Thoracic aorta (tissue), 2 donors: Measurements from ENCODE around the gene SLC25A29. TPM values are rescaled to one million over a fixed set of nuclear protein-coding genes. Genes with fewer than 3 reads are reported as not detected.

Experiments used
- ATAC-seq: fragments of 150-250 bp; one replicate; pipeline ENCODE4 v1.8.0; 2017; ENCODE audit warnings: low read depth; ENCODE audit not compliant: insufficient number of reproducible peaks, low FRiP score
- DNase-seq: peaks from one replicate; pipeline ENCODE4 v3.0.0-alpha.2; 2020; ENCODE audit warnings: low spot score
- H3K27ac ChIP-seq, 2 donors: fragments of 200-600 bp; sonication (generic); 1 replicate in 1 of 2; 2 replicates in 1 of 2; pipeline ENCODE4 v1.5.1; 2016; ENCODE audit warnings: mild to moderate bottlenecking in 2 of 2, moderate library complexity in 2 of 2
- H3K27me3 ChIP-seq: fragments of 200-600 bp; sonication (generic); replicated peaks from 2 replicates; pipeline ENCODE4 v1.6.0; 2016; ENCODE audit warnings: mild to moderate bottlenecking; ENCODE audit not compliant: insufficient read depth
- H3K36me3 ChIP-seq: fragments of 200-600 bp; sonication (generic); one replicate; pipeline ENCODE4 v1.5.1; 2016
- H3K4me1 ChIP-seq, 2 donors: fragments of 200-600 bp; sonication (generic); 1 replicate in 1 of 2; 2 replicates in 1 of 2; pipeline versions ENCODE4 v1.5.1 to v1.6.0; 2016; ENCODE audit warnings: low read depth in 2 of 2, mild to moderate bottlenecking in 1 of 2; ENCODE audit not compliant: control insufficient read depth in 1 of 2
- H3K4me3 ChIP-seq: fragments of 200-600 bp; sonication (generic); 2 replicates; pipeline ENCODE4 v1.5.1; 2016; ENCODE audit warnings: mild to moderate bottlenecking
- H3K9me3 ChIP-seq: fragments of 200-600 bp; sonication (generic); 2 replicates; pipeline ENCODE4 v1.5.1; 2016
- CTCF ChIP-seq: fragments of 200-600 bp; sonication (generic); IDR thresholded peaks from one replicate; pipeline ENCODE4 v1.5.1; 2019; ENCODE audit warnings: antibody characterized with exemption
- total RNA-seq, 2 donors: library from RNA; depleted of rRNA; stranded (reverse); fragments of >200 nt; gene quantifications; one replicate each; pipeline versions ENCODE4 v1.1.0 to v1.2.3, GENCODE V29; 2016

The SLC25A29 gene
- total RNA-seq, 2 donors from 2014 or later = 54.2 to 80.6 TPM

GRCh38 chr14:100267990-100268389, 38.3 kb downstream of the SLC25A29 start:
- Histone ChIP-seq H3K4me3 (no peak overlapping the region), H3K36me3 (peaks cover 14% of the 10 kb centered on the region), H3K27ac (no peak overlapping the region), H3K4me1 (peaks cover 0 to 16% of the 10 kb centered on the region in 2 donors), H3K9me3 (no peaks in the 10 kb centered on the region), H3K27me3 (no peaks in the 10 kb centered on the region)
- DNase-seq = no peak
- no peak for TF ChIP-seq CTCF
- ATAC-seq = no peak

DNA sequence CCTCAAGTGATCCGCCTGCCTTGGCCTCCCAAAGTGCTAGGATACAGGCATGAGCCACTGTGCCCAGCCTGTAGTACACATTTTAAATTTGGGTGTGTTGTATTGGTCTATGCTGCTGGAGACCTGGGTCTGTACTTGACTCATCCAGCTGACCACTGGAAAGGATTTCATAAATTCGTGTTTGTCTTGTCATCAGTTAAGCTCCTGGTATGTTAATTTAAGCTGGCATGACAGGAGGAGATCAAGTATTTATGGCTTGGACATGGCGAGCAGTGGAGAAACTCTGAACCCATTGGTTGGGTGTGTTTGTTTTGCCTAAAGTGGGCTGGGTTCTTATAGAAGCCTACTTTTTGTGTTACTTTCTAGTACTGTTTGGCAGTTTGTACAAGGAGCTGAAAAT, 43.1 kb downstream of the SLC25A29 start:
- no peak for ATAC-seq
- H3K4me1 ChIP-seq = peaks cover 0 to 26% of the 10 kb centered on the region in 2 donors
- DNase-seq = no peak

DNA sequence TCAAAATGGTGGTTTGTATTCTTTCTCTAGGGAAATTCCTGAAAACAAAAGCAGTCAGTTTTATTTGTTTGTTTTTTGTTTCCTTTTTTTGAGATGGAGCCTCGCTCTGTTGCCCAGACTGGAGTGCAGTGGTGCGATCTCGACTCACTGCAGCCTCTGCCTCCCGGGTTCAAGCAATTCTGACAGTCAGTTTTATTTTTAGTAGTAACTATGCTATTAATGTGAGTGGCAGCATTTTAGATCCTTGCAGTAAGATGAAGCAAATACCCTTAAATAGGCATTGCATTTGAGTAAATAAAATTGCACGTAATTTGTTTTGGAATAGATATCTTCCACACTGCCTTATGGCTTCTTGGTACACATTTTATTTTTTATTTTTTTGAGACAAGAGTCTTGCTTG, 43.7 kb downstream of the SLC25A29 start:
- H3K9me3 ChIP-seq = no peaks in the 10 kb centered on the region
- no peak for TF ChIP-seq CTCF

More for the DNA sequence above, 43.1 kb downstream of the SLC25A29 start:
- H3K4me3 ChIP-seq = no peak overlapping the region
- TF ChIP-seq CTCF = no peak
- H3K36me3 ChIP-seq = peaks cover 14% of the 10 kb centered on the region
- no peaks in the 10 kb centered on the region for H3K27me3 ChIP-seq
- H3K27ac ChIP-seq = no peak overlapping the region
- no peaks in the 10 kb centered on the region for H3K9me3 ChIP-seq

DNA sequence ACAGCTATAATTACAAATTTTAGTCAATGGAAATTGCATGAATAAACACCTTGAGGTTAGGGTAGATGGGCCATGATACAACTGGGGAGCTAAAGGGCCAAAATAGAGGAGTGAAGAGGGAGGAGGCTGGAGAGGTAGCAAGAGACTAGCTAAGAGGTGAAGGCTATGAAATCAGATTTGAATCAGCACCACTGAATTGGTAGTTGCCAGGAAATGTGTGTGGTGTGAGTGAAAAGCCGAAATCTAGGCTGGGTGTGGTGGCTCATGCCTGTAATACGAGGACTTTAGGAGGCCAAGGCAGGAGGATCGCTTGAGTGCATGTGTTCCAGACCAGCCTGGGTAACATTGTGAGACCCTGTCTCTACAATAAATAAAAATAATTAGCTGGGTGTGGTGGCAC, 44.6 kb downstream of the SLC25A29 start:
- no peak overlapping the region for H3K4me3 ChIP-seq
- no peak for DNase-seq
- H3K9me3 ChIP-seq = no peaks in the 10 kb centered on the region
- H3K27me3 ChIP-seq = no peaks in the 10 kb centered on the region
- H3K27ac ChIP-seq = no peak overlapping the region
- TF ChIP-seq CTCF = no peak
- H3K36me3 ChIP-seq = peaks cover 14% of the 10 kb centered on the region
- no peak for ATAC-seq
- H3K4me1 ChIP-seq = peaks cover 0 to 41% of the 10 kb centered on the region in 2 donors

More for the DNA sequence above, 43.7 kb downstream of the SLC25A29 start:
- ATAC-seq (no peak), DNase-seq (no peak)
- Histone ChIP-seq H3K27ac (no peak overlapping the region), H3K27me3 (no peaks in the 10 kb centered on the region), H3K36me3 (peaks cover 14% of the 10 kb centered on the region), H3K4me3 (no peak overlapping the region), H3K4me1 (peaks cover 0 to 32% of the 10 kb centered on the region in 2 donors)

DNA sequence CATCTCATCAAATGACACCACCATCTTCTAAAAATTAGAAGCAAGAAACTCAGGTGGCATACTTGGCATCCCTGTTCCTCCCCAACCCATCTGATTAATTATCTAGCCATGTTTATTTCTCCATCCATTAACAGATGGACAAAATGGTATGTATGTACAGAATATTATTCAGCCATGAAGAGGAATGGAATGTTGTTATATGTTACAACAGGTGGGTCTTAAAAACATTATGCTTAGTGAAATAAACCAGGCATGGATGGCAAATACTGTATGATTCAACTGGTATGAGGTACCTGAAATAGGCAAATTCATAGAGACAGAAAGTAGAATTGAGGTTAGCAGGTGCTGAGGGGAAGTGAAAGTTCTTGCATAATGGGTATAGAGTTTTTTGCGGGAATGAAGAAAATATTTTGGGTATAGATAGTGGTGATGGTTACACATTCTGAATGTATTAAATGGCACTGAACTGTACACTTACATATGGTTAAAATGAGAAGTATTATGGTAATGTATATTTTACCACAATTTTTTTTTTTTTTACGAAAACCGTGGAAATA, 49.8 kb downstream of the SLC25A29 start:
- ATAC-seq = no peak

More for the DNA sequence above, 49.8 kb downstream of the SLC25A29 start:
- no peak overlapping the region for H3K27ac ChIP-seq
- TF ChIP-seq CTCF = no peak
- H3K36me3 ChIP-seq = no peaks in the 10 kb centered on the region
- peaks cover 11 to 61% of the 10 kb centered on the region in 2 donors for H3K4me1 ChIP-seq
- no peaks in the 10 kb centered on the region for H3K9me3 ChIP-seq
- no peak overlapping the region for H3K4me3 ChIP-seq
- H3K27me3 ChIP-seq = no peaks in the 10 kb centered on the region
- no peak for DNase-seq
